Astrocyte (in vitro differentiated cells and primary cell): ENCODE measurements around the gene ASB12.

ENCODE experiments used
- CTCF ChIP-seq: IDR thresholded peaks from 2 replicates; pipeline ENCODE4 v1.5.1; 2011; ENCODE audit warnings: low read depth, mild to moderate bottlenecking, inconsistent platforms, low read length, moderate library complexity; ENCODE audit not compliant: insufficient read depth
- EZH2 ChIP-seq: IDR thresholded peaks from 2 replicates; pipeline ENCODE4 v1.6.1; 2012; ENCODE audit warnings: mild to moderate bottlenecking, low read length, inconsistent platforms; ENCODE audit not compliant: insufficient read depth

- no peak for TF ChIP-seq CTCF
- no peak for TF ChIP-seq EZH2
These were observed 39.0 kb downstream of the ASB12 start for GRCh38 chrX:64191281-64192010.
